Endodermal cell (in vitro differentiated cells): Measurements from ENCODE around the gene ANKRD9. TPM values are rescaled to one million over a fixed set of nuclear protein-coding genes. Genes with fewer than 3 reads are reported as not detected.

ENCODE experiments used
- DNase-seq: peaks from one replicate; pipeline ENCODE4 v3.0.0-alpha.2; 2017
- H3K27ac ChIP-seq: 2 replicates; pipeline ENCODE4 v1.5.1; 2013; ENCODE audit warnings: mild to moderate bottlenecking, low read depth, low read length, moderate library complexity
- H3K27me3 ChIP-seq: 2 replicates; pipeline ENCODE4 v1.6.1; 2013; ENCODE audit warnings: mild to moderate bottlenecking, low read length, moderate library complexity; ENCODE audit not compliant: insufficient read depth, control insufficient read depth, poor library complexity, severe bottlenecking
- H3K36me3 ChIP-seq: 2 replicates; pipeline ENCODE4 v1.7.0; 2013; ENCODE audit warnings: mild to moderate bottlenecking, low read length, moderate library complexity; ENCODE audit not compliant: control insufficient read depth, insufficient read depth
- H3K4me1 ChIP-seq: one replicate; pipeline ENCODE4 v1.7.0; 2013; ENCODE audit warnings: low read length; ENCODE audit not compliant: control insufficient read depth, insufficient read depth
- H3K4me3 ChIP-seq: 2 replicates; pipeline ENCODE4 v1.5.1; 2013; ENCODE audit warnings: mild to moderate bottlenecking, low read length, moderate library complexity
- H3K9ac ChIP-seq: 2 replicates; pipeline ENCODE4 v1.6.1; 2013; ENCODE audit warnings: mild to moderate bottlenecking, low read length, moderate library complexity; ENCODE audit not compliant: poor library complexity, severe bottlenecking; ENCODE audit errors: extremely low read depth
- H3K9me3 ChIP-seq: 2 replicates; pipeline ENCODE4 v1.6.1; 2013; ENCODE audit warnings: mild to moderate bottlenecking, low read length, moderate library complexity; ENCODE audit not compliant: control insufficient read depth
- H3K27ac Mint-ChIP-seq: 2 replicates; pipeline ENCODE4 v1.8.0; 2020; ENCODE audit warnings: mixed read lengths
- H3K27me3 Mint-ChIP-seq: 2 replicates; pipeline ENCODE4 v1.8.0; 2021; ENCODE audit warnings: mild to moderate bottlenecking, mixed read lengths; ENCODE audit not compliant: insufficient read depth
- H3K36me3 Mint-ChIP-seq: 2 replicates; pipeline ENCODE4 v1.8.0; 2020; ENCODE audit warnings: low read depth, mixed read lengths
- H3K4me1 Mint-ChIP-seq: 2 replicates; pipeline ENCODE4 v1.8.0; 2020; ENCODE audit warnings: mixed read lengths
- H3K4me3 Mint-ChIP-seq: 2 replicates; pipeline ENCODE4 v1.8.0; 2020; ENCODE audit warnings: mild to moderate bottlenecking, moderate library complexity, mixed read lengths
- H3K9me3 Mint-ChIP-seq: 2 replicates; pipeline ENCODE4 v1.8.0; 2020; ENCODE audit warnings: mild to moderate bottlenecking, mixed read lengths
- CTCF ChIP-seq: fragments of 200-600 bp; sonication (generic); conservative IDR thresholded peaks from 2 replicates; pipeline ENCODE4 v1.5.0; 2021; ENCODE audit warnings: antibody characterized with exemption, mild to moderate bottlenecking
- WGBS, 2 experiments: methylation state at CpG; one replicate each; pipeline versions ENCODE4 v1.1.5 to v1.1.7; 2013; ENCODE audit warnings: missing lambda C conversion rate in 2 of 2, mixed read lengths in 1 of 2; ENCODE audit not compliant: insufficient coverage in 1 of 2, insufficient read length in 1 of 2; 5-methylcytosine and 5-hydroxymethylcytosine counted together
- total RNA-seq, 2 donors: library from RNA; stranded (reverse); fragmentation: NEBNext Ultra II Directional in 1 of 2; extraction: Animal tissue kit (Norgen Biotek cat#: 25700) in 1 of 2; gene quantifications; 2 replicates in 1 of 2; 3 replicates in 1 of 2; pipeline ENCODE4 v1.2.1, GENCODE V29; 2021

The ANKRD9 gene
- total RNA-seq, 2 donors from 2014 or later: 32.7 to 38.9 TPM

GRCh38 chr14:102469261-102469660, 40.3 kb downstream of the ANKRD9 start:
- no peak overlapping the region for H3K9ac ChIP-seq
- no peak overlapping the region for H3K4me3 Mint-ChIP-seq
- no peak overlapping the region for H3K27ac ChIP-seq
- 88% methylated on average over 1 of the region's 1 CpG; no CpG with 5 or more reads in 1 of the 2 experiments for WGBS, 2 experiments
- H3K4me1 Mint-ChIP-seq: no peaks in the 10 kb centered on the region
- H3K27me3 ChIP-seq: no peaks in the 10 kb centered on the region
- no peak overlapping the region for H3K27ac Mint-ChIP-seq
- H3K9me3 ChIP-seq: peaks cover 7% of the 10 kb centered on the region
- no peaks in the 10 kb centered on the region for H3K4me1 ChIP-seq
- no peaks in the 10 kb centered on the region for H3K36me3 ChIP-seq
- TF ChIP-seq CTCF: no peak
- no peak overlapping the region for H3K4me3 ChIP-seq
- peaks cover 8% of the 10 kb centered on the region for H3K9me3 Mint-ChIP-seq
- no peak for DNase-seq
- H3K27me3 Mint-ChIP-seq: no peaks in the 10 kb centered on the region
- H3K36me3 Mint-ChIP-seq: peaks cover 48% of the 10 kb centered on the region

GRCh38 chr14:102464846-102465341, 44.7 kb downstream of the ANKRD9 start:
- no peak for TF ChIP-seq CTCF
- Histone ChIP-seq H3K27ac (no peak overlapping the region), H3K27me3 (no peaks in the 10 kb centered on the region), H3K4me1 (no peaks in the 10 kb centered on the region), H3K9me3 (peaks cover 7% of the 10 kb centered on the region), H3K9ac (no peak overlapping the region), H3K4me3 (no peak overlapping the region), H3K36me3 (no peaks in the 10 kb centered on the region)
- peaks cover 60% of the 10 kb centered on the region for H3K36me3 Mint-ChIP-seq
- no peak for DNase-seq
- no peaks in the 10 kb centered on the region for H3K27me3 Mint-ChIP-seq
- WGBS, 2 experiments: 93 to 100% methylated on average over 6 of the region's 6 CpGs
- H3K9me3 Mint-ChIP-seq: peaks cover 8% of the 10 kb centered on the region
- H3K4me1 Mint-ChIP-seq: no peaks in the 10 kb centered on the region
- H3K27ac Mint-ChIP-seq: no peak overlapping the region
- no peak overlapping the region for H3K4me3 Mint-ChIP-seq

GRCh38 chr14:102464006-102464405, 45.6 kb downstream of the ANKRD9 start:
- Histone ChIP-seq H3K9ac (no peak overlapping the region), H3K4me1 (no peaks in the 10 kb centered on the region), H3K27ac (no peak overlapping the region), H3K27me3 (no peaks in the 10 kb centered on the region), H3K9me3 (peaks cover 5% of the 10 kb centered on the region), H3K36me3 (no peaks in the 10 kb centered on the region), H3K4me3 (no peak overlapping the region)
- TF ChIP-seq CTCF: no peak
- WGBS, 2 experiments: 91% methylated on average over 4 of the region's 4 CpGs; no CpG with 5 or more reads in 1 of the 2 experiments
- no peak for DNase-seq
- Mint-ChIP-seq H3K27me3 (no peaks in the 10 kb centered on the region), H3K9me3 (peaks cover 8% of the 10 kb centered on the region), H3K4me3 (no peak overlapping the region), H3K27ac (no peak overlapping the region), H3K36me3 (peaks cover 62% of the 10 kb centered on the region), H3K4me1 (no peaks in the 10 kb centered on the region)
